Activated CD8-positive, alpha-beta memory T cell treated with anti-CD3 and anti-CD28 coated beads, Interleukin-2, amount 10 ng/mL, durations not matched to agents 7 days and 5 days (primary cell): Measurements from ENCODE around the gene MAP1A. TPM values are rescaled to one million over a fixed set of nuclear protein-coding genes. Genes with fewer than 3 reads are reported as not detected.

ENCODE experiments used
- ATAC-seq: fragments of 150-1000 bp; cut with Tn5 transposase; one replicate; pipeline ENCODE4 v1.10.0; 2021; ENCODE audit warnings: moderate library complexity
- CTCF ChIA-PET: fragments of 350-600 bp; sonication (Branson Sonifier 250); formaldehyde crosslinking; loops from one replicate; lab custom pipeline; 2021; ENCODE audit warnings: antibody characterized with exemption; lab: Charles Lee
- DNase-seq: peaks from one replicate; pipeline ENCODE4 v3.0.0-alpha.2; 2020
- H3K27ac Mint-ChIP-seq: one replicate; pipeline ENCODE4 v1.8.0; 2021; ENCODE audit warnings: mild to moderate bottlenecking, mixed read lengths
- H3K27me3 Mint-ChIP-seq: one replicate; pipeline ENCODE4 v1.8.0; 2021; ENCODE audit warnings: mixed read lengths
- H3K36me3 Mint-ChIP-seq: one replicate; pipeline ENCODE4 v1.8.0; 2021; ENCODE audit warnings: mild to moderate bottlenecking, mixed read lengths
- H3K4me1 Mint-ChIP-seq: one replicate; pipeline ENCODE4 v1.8.0; 2021; ENCODE audit warnings: mixed read lengths
- H3K4me3 Mint-ChIP-seq: one replicate; pipeline ENCODE4 v1.8.0; 2021; ENCODE audit warnings: mild to moderate bottlenecking, moderate library complexity, mixed read lengths
- H3K9me3 Mint-ChIP-seq: one replicate; pipeline ENCODE4 v1.8.0; 2022; ENCODE audit warnings: low read depth, mixed read lengths
- total RNA-seq, 2 experiments: library from RNA; stranded (reverse); gene quantifications; one replicate each; pipeline ENCODE4 v1.2.3, GENCODE V29; 2021

The MAP1A gene
- total RNA-seq = 1 to 10 TPM; 3.0 to 7.8 TPM

- no peaks in the 10 kb centered on the region for H3K36me3 Mint-ChIP-seq
- no peak for ATAC-seq
- H3K27ac Mint-ChIP-seq = no peak within 1 kb of the TSS
- CTCF ChIA-PET = no interaction called here
- H3K27me3 Mint-ChIP-seq = peaks cover 21% of the 10 kb centered on the region
- H3K4me3 Mint-ChIP-seq = peak within 1 kb of the TSS; percentile 8
- H3K4me1 Mint-ChIP-seq = peaks cover 45% of the 10 kb centered on the region
- no peak for DNase-seq
- no peaks in the 10 kb centered on the region for H3K9me3 Mint-ChIP-seq
Observed at GRCh38 chr15:43517354-43518196, at the start of gene MAP1A. Gene MAP1A, plus strand, starts transcription at chr15:43517608. Its CDS starts 3,866 bp downstream, at chr15:43521474.

GRCh38 chr15:43469867-43470266 lies 47.5 kb upstream of the MAP1A start:
- Mint-ChIP-seq H3K36me3 (peaks cover 15% of the 10 kb centered on the region), H3K4me3 (no peak overlapping the region), H3K4me1 (peaks cover 5% of the 10 kb centered on the region), H3K27me3 (no peaks in the 10 kb centered on the region), H3K9me3 (no peaks in the 10 kb centered on the region), H3K27ac (peak overlapping the region; percentile 6)
- CTCF ChIA-PET = no interaction called here
- DNase-seq = no peak
- peak; percentile 27 for ATAC-seq

GRCh38 chr15:43471975-43472374 lies 45.4 kb upstream of the MAP1A start:
- Mint-ChIP-seq H3K36me3 (peaks cover 17% of the 10 kb centered on the region), H3K4me3 (no peak overlapping the region), H3K27ac (no peak overlapping the region), H3K9me3 (no peaks in the 10 kb centered on the region), H3K4me1 (peaks cover 5% of the 10 kb centered on the region), H3K27me3 (no peaks in the 10 kb centered on the region)
- DNase-seq (no peak), ATAC-seq (no peak)
- CTCF ChIA-PET = no interaction called here

- DNase-seq = no peak
- CTCF ChIA-PET = no interaction called here
- Mint-ChIP-seq H3K4me3 (no peak overlapping the region), H3K36me3 (peaks cover 29% of the 10 kb centered on the region), H3K4me1 (peaks cover 5% of the 10 kb centered on the region), H3K27me3 (no peaks in the 10 kb centered on the region), H3K9me3 (no peaks in the 10 kb centered on the region), H3K27ac (no peak overlapping the region)
- no peak for ATAC-seq
Observed at GRCh38 chr15:43473885-43474284, 43.5 kb upstream of the MAP1A start.

- DNase-seq = no peak
- peak overlapping the region; percentile 5 for H3K27ac Mint-ChIP-seq
- ATAC-seq = no peak
- H3K27me3 Mint-ChIP-seq = no peaks in the 10 kb centered on the region
- no peak overlapping the region for H3K4me3 Mint-ChIP-seq
- peaks cover 2% of the 10 kb centered on the region for H3K4me1 Mint-ChIP-seq
- H3K36me3 Mint-ChIP-seq = peaks cover 16% of the 10 kb centered on the region
- CTCF ChIA-PET = interaction anchor here (1.0 to 1.2 kb wide), 2 partner anchors 10 to 30 kb away, joined by 3 read pairs; partner anchors contain the start of gene TP53BP1
- no peaks in the 10 kb centered on the region for H3K9me3 Mint-ChIP-seq
Observed at GRCh38 chr15:43483297-43484128, 33.9 kb upstream of the MAP1A start.

GRCh38 chr15:43484455-43484854 lies 33.0 kb upstream of the MAP1A start:
- Mint-ChIP-seq H3K4me1 (peaks cover 9% of the 10 kb centered on the region), H3K4me3 (no peak overlapping the region), H3K9me3 (no peaks in the 10 kb centered on the region), H3K27me3 (no peaks in the 10 kb centered on the region), H3K27ac (no peak overlapping the region), H3K36me3 (peaks cover 12% of the 10 kb centered on the region)
- no peak for ATAC-seq
- CTCF ChIA-PET = interaction anchor here (1.0 to 1.3 kb wide), 3 partner anchors 9 to 29 kb away, joined by 3 to 5 read pairs (median 3); partner anchors contain the start of gene TP53BP1
- DNase-seq = no peak

GRCh38 chr15:43487271-43487895 lies 30.0 kb upstream of the MAP1A start:
- Mint-ChIP-seq H3K27ac (no peak overlapping the region), H3K9me3 (no peaks in the 10 kb centered on the region), H3K4me3 (no peak overlapping the region), H3K4me1 (peaks cover 20% of the 10 kb centered on the region), H3K36me3 (peaks cover 15% of the 10 kb centered on the region), H3K27me3 (no peaks in the 10 kb centered on the region)
- CTCF ChIA-PET = interaction anchor here (4.3 kb wide), 1 partner anchor 27 kb away, joined by 13 read pairs; no protein-coding TSS in a partner anchor
- ATAC-seq (no peak), DNase-seq (no peak)

- Mint-ChIP-seq H3K4me3 (no peak overlapping the region), H3K27me3 (no peaks in the 10 kb centered on the region), H3K4me1 (peaks cover 28% of the 10 kb centered on the region), H3K36me3 (peaks cover 15% of the 10 kb centered on the region), H3K9me3 (no peaks in the 10 kb centered on the region), H3K27ac (peak overlapping the region; percentile 60)
- DNase-seq (no peak), ATAC-seq (no peak)
- CTCF ChIA-PET = interaction anchor here (1.1 to 4.3 kb wide), 5 partner anchors 12 to 48 kb away, joined by 3 to 13 read pairs (median 3); no protein-coding TSS in a partner anchor
Observed at GRCh38 chr15:43488790-43489189, 28.6 kb upstream of the MAP1A start.

GRCh38 chr15:43489191-43489590 lies 28.2 kb upstream of the MAP1A start:
- peak overlapping the region; percentile 60 for H3K27ac Mint-ChIP-seq
- H3K27me3 Mint-ChIP-seq = no peaks in the 10 kb centered on the region
- peak; percentile 49 for DNase-seq
- no peak overlapping the region for H3K4me3 Mint-ChIP-seq
- CTCF ChIA-PET = interaction anchor here (1.1 to 4.3 kb wide), 5 partner anchors 12 to 48 kb away, joined by 3 to 13 read pairs (median 3); no protein-coding TSS in a partner anchor
- no peak for ATAC-seq
- peaks cover 15% of the 10 kb centered on the region for H3K36me3 Mint-ChIP-seq
- no peaks in the 10 kb centered on the region for H3K9me3 Mint-ChIP-seq
- peaks cover 31% of the 10 kb centered on the region for H3K4me1 Mint-ChIP-seq

GRCh38 chr15:43492266-43492665 lies 25.1 kb upstream of the MAP1A start:
- DNase-seq (no peak), ATAC-seq (no peak)
- peaks cover 14% of the 10 kb centered on the region for H3K36me3 Mint-ChIP-seq
- peaks cover 31% of the 10 kb centered on the region for H3K4me1 Mint-ChIP-seq
- H3K9me3 Mint-ChIP-seq = no peaks in the 10 kb centered on the region
- peak overlapping the region; percentile 85 for H3K4me3 Mint-ChIP-seq
- CTCF ChIA-PET = interaction anchor here (2.5 to 4.2 kb wide), 2 partner anchors 18 to 22 kb away, joined by 12 to 32 read pairs; no protein-coding TSS in a partner anchor
- peak overlapping the region; percentile 96 for H3K27ac Mint-ChIP-seq
- H3K27me3 Mint-ChIP-seq = no peaks in the 10 kb centered on the region

GRCh38 chr15:43492673-43493601 lies 24.5 kb upstream of the MAP1A start, which contains the start of gene TP53BP1:
Gene TP53BP1, minus strand, starts transcription at chr15:43493156. Its CDS starts 113 bp downstream, at chr15:43493043.
- H3K36me3 Mint-ChIP-seq = peaks cover 12% of the 10 kb centered on the region
- H3K4me3 Mint-ChIP-seq = peak within 1 kb of the TSS; percentile 85
- DNase-seq = peak; percentile 98
- peak; percentile 99 for ATAC-seq
- peak within 1 kb of the TSS; percentile 96 for H3K27ac Mint-ChIP-seq
- no peaks in the 10 kb centered on the region for H3K9me3 Mint-ChIP-seq
- CTCF ChIA-PET = interaction anchor here (0.7 to 4.2 kb wide), 4 partner anchors 9 to 58 kb away, joined by 3 to 32 read pairs (median 8); no protein-coding TSS in a partner anchor
- peaks cover 31% of the 10 kb centered on the region for H3K4me1 Mint-ChIP-seq
- no peaks in the 10 kb centered on the region for H3K27me3 Mint-ChIP-seq
